Ovary (tissue), 9 donors: ENCODE results near the gene KCNJ6. TPM values are rescaled to one million over a fixed set of nuclear protein-coding genes. Genes with fewer than 3 reads are reported as not detected.

ENCODE experiments used
- DNase-seq, 5 donors: peaks; one replicate each; pipeline ENCODE4 v3.0.0-alpha.2; 2019 to 2020
- H3K27ac ChIP-seq, 2 donors: fragments of 200-600 bp; one replicate each; pipeline versions ENCODE4 v1.5.1 to v1.8.0; 2019 to 2022
- H3K27me3 ChIP-seq: fragments of 200-600 bp; one replicate; pipeline ENCODE4 v1.8.0; 2022
- H3K36me3 ChIP-seq: fragments of 200-600 bp; sonication (generic); one replicate; pipeline ENCODE4 v1.5.1; 2019
- H3K4me1 ChIP-seq: one replicate; pipeline ENCODE4 v1.8.1; 2013; ENCODE audit warnings: mild to moderate bottlenecking, moderate library complexity; ENCODE audit not compliant: insufficient read depth
- H3K4me3 ChIP-seq: fragments of 200-600 bp; sonication (generic); one replicate; pipeline ENCODE4 v1.5.1; 2017
- H3K9me3 ChIP-seq, 2 donors: fragments of 200-600 bp in 1 of 2; sonication (generic) in 1 of 2; one replicate each; pipeline versions ENCODE4 v1.5.1 to v1.8.1; 2013 to 2019; ENCODE audit warnings: mild to moderate bottlenecking in 1 of 2, moderate library complexity in 1 of 2
- CTCF ChIP-seq, 3 donors: fragments of 450-650 bp in 2 of 3; fragments of 200-600 bp in 1 of 3; IDR thresholded peaks; one replicate each; pipeline versions ENCODE4 v1.5.1 to v1.8.0; 2016 to 2022; ENCODE audit warnings: antibody characterized with exemption in 3 of 3, mild to moderate bottlenecking in 1 of 3
- EP300 ChIP-seq: sonication (generic); formaldehyde crosslinking; IDR thresholded peaks from one replicate; pipeline ENCODE4 v1.6.1; 2017; ENCODE audit warnings: antibody characterized with exemption
- POLR2A ChIP-seq: fragments of 450-650 bp; IDR thresholded peaks from one replicate; pipeline ENCODE4 v1.6.1; 2017; ENCODE audit warnings: antibody characterized with exemption, mild to moderate bottlenecking, moderate library complexity
- WGBS, 3 donors: extraction: QIAGEN DNeasy Blood & Tissue Kit in 1 of 3; methylation state at CpG; one replicate each; pipeline versions ENCODE4 v1.1.5 to v1.1.7; 2013 to 2017; 5-methylcytosine and 5-hydroxymethylcytosine counted together
- intact Hi-C, 4 donors: fragments of 100-400 bp; cut with DNase I; formaldehyde crosslinking; loops; one replicate each; pipeline versions ENCODE4 v1.11.0 to v1.15.1; 2022 to 2023
- polyA plus RNA-seq, 2 donors: library from polyadenylated mRNA; stranded (reverse); fragments of 200-250 nt in 1 of 2; fragments of 350-450 nt in 1 of 2; fragmentation: Illumina TruSeq in 1 of 2; extraction: RNeasy Lipid Tissue Mini Kit (QIAGEN cat#74804) in 1 of 2; gene quantifications; one replicate each; pipeline ENCODE4 v1.2.3, GENCODE V29; 2013 to 2014
- total RNA-seq, 7 donors: library from RNA; depleted of rRNA in 2 of 7; stranded (reverse); fragments of >200 nt in 2 of 7; fragmentation: NEBNext Ultra II Directional in 3 of 7; extraction: Animal tissue kit (Norgen Biotek cat#: 25700) in 3 of 7; gene quantifications; one replicate each; pipeline versions ENCODE4 v1.1.0 to v1.2.4, GENCODE V29; 2016 to 2023
- donor health status: DM: no; HTN: no; CAD: no; lungs with moderate emphysema.
- donor health status: DM: no; HTN: no; CAD: no.
- donor health status: Bipolar disorder and iron deficiency.
- donor health status: DM: yes; HTN: yes; CAD: no.
- donor health status: DM: no; HTN: no; CAD: no.
- donor health status: DM: yes; HTN: yes; CAD: no.

The KCNJ6 gene
- total and polyA plus RNA-seq, 9 donors: 0.01 TPM; not detected in 8

DNA sequence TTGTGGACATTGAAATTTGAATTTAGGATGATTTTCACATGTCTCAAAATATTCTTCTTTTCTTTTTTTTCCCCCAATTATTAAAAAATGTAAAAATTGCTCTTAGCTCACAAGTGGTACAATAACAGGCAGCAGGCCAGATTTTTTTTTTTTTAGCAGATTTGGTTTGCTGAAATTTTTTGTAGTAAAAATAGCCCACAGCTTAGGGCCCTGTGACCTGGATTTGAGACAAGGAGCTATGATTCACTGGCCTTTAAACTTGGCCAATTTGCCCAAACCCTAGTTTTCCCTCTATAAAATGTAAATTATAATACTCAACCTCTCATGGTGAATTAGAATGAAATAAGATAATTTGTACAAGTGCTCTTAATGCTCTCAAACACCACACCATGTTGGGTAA is 295.9 kb downstream of the KCNJ6 start:
- TF ChIP-seq CTCF (IDR thresholded peaks at IDR 0.05): no peak
- TF ChIP-seq EP300: no peak
- no peak for TF ChIP-seq POLR2A
- no peaks in the 10 kb centered on the region for H3K36me3 ChIP-seq
- no peak overlapping the region for H3K4me3 ChIP-seq
- H3K27me3 ChIP-seq: no peaks in the 10 kb centered on the region
- intact Hi-C loops: no loop called here
- H3K4me1 ChIP-seq: no peaks in the 10 kb centered on the region
- no peaks in the 10 kb centered on the region for H3K9me3 ChIP-seq
- no peak for DNase-seq
- no peak overlapping the region for H3K27ac ChIP-seq

GRCh38 chr21:37619464-37619974 is 296.7 kb downstream of the KCNJ6 start:
- intact Hi-C loops: no loop called here
- WGBS, 3 donors: 84 to 93% (median 91%) methylated on average over 7 of the region's 7 CpGs
- H3K36me3 ChIP-seq: no peaks in the 10 kb centered on the region
- no peaks in the 10 kb centered on the region for H3K9me3 ChIP-seq
- no peak overlapping the region for H3K4me3 ChIP-seq
- no peak overlapping the region for H3K27ac ChIP-seq
- TF ChIP-seq POLR2A: no peak
- TF ChIP-seq CTCF (IDR thresholded peaks at IDR 0.05): no peak
- TF ChIP-seq EP300: no peak
- DNase-seq: no peak
- no peaks in the 10 kb centered on the region for H3K27me3 ChIP-seq
- no peaks in the 10 kb centered on the region for H3K4me1 ChIP-seq

DNA sequence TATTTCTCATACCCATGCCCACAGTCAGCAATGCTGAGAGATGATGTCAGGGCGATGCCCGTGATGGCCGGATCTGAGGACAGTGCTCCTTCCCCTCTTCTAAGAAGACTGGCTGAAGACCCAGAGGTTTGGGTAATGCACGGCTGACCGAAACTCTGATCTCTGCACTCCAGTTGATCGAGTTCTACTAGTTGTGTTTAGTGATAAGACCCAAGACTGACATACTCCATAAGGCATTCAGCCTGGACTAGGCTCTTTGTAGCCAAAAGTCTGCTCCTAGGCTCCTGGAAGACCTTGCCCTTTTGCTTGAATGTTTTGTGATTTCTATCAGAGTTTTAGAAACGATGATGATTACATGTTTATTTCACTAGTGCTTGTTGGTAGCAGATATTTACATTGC is 298.2 kb downstream of the KCNJ6 start:
- 78 to 87% (median 82%) methylated on average over 7 of the region's 7 CpGs for WGBS, 3 donors
- Histone ChIP-seq H3K27me3 (no peaks in the 10 kb centered on the region), H3K4me1 (no peaks in the 10 kb centered on the region), H3K27ac (no peak overlapping the region), H3K4me3 (no peak overlapping the region), H3K9me3 (no peaks in the 10 kb centered on the region), H3K36me3 (no peaks in the 10 kb centered on the region)
- DNase-seq: no peak
- intact Hi-C loops: no loop called here
- no peak for TF ChIP-seq EP300
- TF ChIP-seq POLR2A: no peak
- TF ChIP-seq CTCF (IDR thresholded peaks at IDR 0.05): no peak

- no peak for TF ChIP-seq CTCF (IDR thresholded peaks at IDR 0.05)
- no peak for TF ChIP-seq EP300
- no peak for TF ChIP-seq POLR2A
- Histone ChIP-seq H3K4me1 (no peaks in the 10 kb centered on the region), H3K27ac (no peak overlapping the region), H3K4me3 (no peak overlapping the region), H3K9me3 (no peaks in the 10 kb centered on the region), H3K36me3 (no peaks in the 10 kb centered on the region), H3K27me3 (no peaks in the 10 kb centered on the region)
- DNase-seq: no peak
- WGBS, 3 donors: 82 to 86% (median 85%) methylated on average over 6 of the region's 6 CpGs
- intact Hi-C loops: no loop called here
Observed at GRCh38 chr21:37615962-37616361, 300.3 kb downstream of the KCNJ6 start.
